Measurements from ENCODE around the gene TLR4. TPM values are rescaled to one million over a fixed set of nuclear protein-coding genes. Genes with fewer than 3 reads are reported as not detected.

TLR4 gene
- total and polyA plus RNA-seq, 8 donors = 0.29 to 24.8 (median 3.1) TPM

GRCh38 chr9:117737721-117738226 lies 33.6 kb downstream of the TLR4 start:
- Histone ChIP-seq H3K27me3 (no peaks in the 10 kb centered on the region), H3K4me3 (no peak overlapping the region), H3K4me1 (no peaks in the 10 kb centered on the region), H3K36me3 (no peaks in the 10 kb centered on the region), H3K9me3 (no peaks in the 10 kb centered on the region), H3K27ac (no peak overlapping the region)
- whole genome bisulfite sequencing, 5 donors = 59 to 77% (median 62%) methylated on average over 7 of the region's 7 CpGs
- intact Hi-C loops (cut with DNase I; ENCODE audit: low total_unique reads) = no loop called here
- TF ChIP-seq POLR2A (IDR thresholded peaks at IDR 0.05) (no peak), EP300 (IDR thresholded peaks at IDR 0.05) (no peak), CTCF (IDR thresholded peaks at IDR 0.05) (no peak), POLR2AphosphoS5 (IDR thresholded peaks at IDR 0.05) (no peak)
- no peak for DNase-seq

- intact Hi-C loops (cut with DNase I; ENCODE audit: low total_unique reads) = no loop called here
- no peak for DNase-seq
- H3K9me3 ChIP-seq = no peaks in the 10 kb centered on the region
- H3K36me3 ChIP-seq = no peaks in the 10 kb centered on the region
- H3K4me3 ChIP-seq = no peak overlapping the region
- 75 to 88% (median 84%) methylated on average over 10 of the region's 10 CpGs for WGBS, 5 donors
- H3K4me1 ChIP-seq = no peaks in the 10 kb centered on the region
- H3K27me3 ChIP-seq = peaks cover 0 to 7% (median 0%) of the 10 kb centered on the region in 3 donors
- H3K27ac ChIP-seq = no peak overlapping the region
- TF ChIP-seq POLR2A (IDR thresholded peaks at IDR 0.05) (no peak), POLR2AphosphoS5 (IDR thresholded peaks at IDR 0.05) (no peak), CTCF (IDR thresholded peaks at IDR 0.05) (no peak), EP300 (IDR thresholded peaks at IDR 0.05) (no peak)
These were observed 35.0 kb downstream of the TLR4 start for GRCh38 chr9:117739206-117739605.

GRCh38 chr9:117739624-117740347 lies 35.6 kb downstream of the TLR4 start:
- DNase-seq = no peak
- intact Hi-C loops (cut with DNase I; ENCODE audit: low total_unique reads) = no loop called here
- H3K4me3 ChIP-seq = no peak overlapping the region
- peaks cover 0 to 3% (median 1%) of the 10 kb centered on the region in 4 donors for H3K4me1 ChIP-seq
- no peak overlapping the region for H3K27ac ChIP-seq
- WGBS, 5 donors = 70 to 76% (median 75%) methylated on average over 11 of the region's 11 CpGs
- peaks cover 0 to 13% (median 6%) of the 10 kb centered on the region in 3 donors for H3K27me3 ChIP-seq
- TF ChIP-seq CTCF (IDR thresholded peaks at IDR 0.05) = no peak
- TF ChIP-seq EP300 (IDR thresholded peaks at IDR 0.05) = no peak
- no peak for TF ChIP-seq POLR2AphosphoS5 (IDR thresholded peaks at IDR 0.05)
- TF ChIP-seq POLR2A (IDR thresholded peaks at IDR 0.05) = no peak
- no peaks in the 10 kb centered on the region for H3K36me3 ChIP-seq
- H3K9me3 ChIP-seq = no peaks in the 10 kb centered on the region

GRCh38 chr9:117742131-117742530 lies 37.9 kb downstream of the TLR4 start:
- 39 to 49% (median 44%) methylated on average over 4 of the region's 4 CpGs for WGBS, 5 donors
- H3K9me3 ChIP-seq = no peaks in the 10 kb centered on the region
- DNase-seq = peak in 1 of 2 donors; percentile 37
- no peak for TF ChIP-seq EP300 (IDR thresholded peaks at IDR 0.05)
- no peak for TF ChIP-seq POLR2AphosphoS5 (IDR thresholded peaks at IDR 0.05)
- TF ChIP-seq POLR2A (IDR thresholded peaks at IDR 0.05) = no peak
- TF ChIP-seq CTCF (IDR thresholded peaks at IDR 0.05) = no peak
- peaks cover 0 to 36% (median 16%) of the 10 kb centered on the region in 3 donors for H3K27me3 ChIP-seq
- H3K4me1 ChIP-seq = peaks cover 0 to 10% (median 6%) of the 10 kb centered on the region in 4 donors
- no peaks in the 10 kb centered on the region for H3K36me3 ChIP-seq
- no peak overlapping the region for H3K4me3 ChIP-seq
- intact Hi-C loops (cut with DNase I; ENCODE audit: low total_unique reads) = no loop called here
- no peak overlapping the region for H3K27ac ChIP-seq

Measured in stomach (tissue), 9 donors.